DMS 273 (cell line): Measurements from ENCODE around the gene FOXK2.
"Not testable (repeated sequence)": the region's sequence is repeated elsewhere in the genome, so short reads cannot be mapped to it uniquely, and the experiment has no call there.

Experiments
- DNase-seq: peaks from one replicate; lab custom pipeline; 2025; ENCODE audit not compliant: unreplicated experiment; lab: John Stamatoyannopoulos, UW

FOXK2 gene

DNA sequence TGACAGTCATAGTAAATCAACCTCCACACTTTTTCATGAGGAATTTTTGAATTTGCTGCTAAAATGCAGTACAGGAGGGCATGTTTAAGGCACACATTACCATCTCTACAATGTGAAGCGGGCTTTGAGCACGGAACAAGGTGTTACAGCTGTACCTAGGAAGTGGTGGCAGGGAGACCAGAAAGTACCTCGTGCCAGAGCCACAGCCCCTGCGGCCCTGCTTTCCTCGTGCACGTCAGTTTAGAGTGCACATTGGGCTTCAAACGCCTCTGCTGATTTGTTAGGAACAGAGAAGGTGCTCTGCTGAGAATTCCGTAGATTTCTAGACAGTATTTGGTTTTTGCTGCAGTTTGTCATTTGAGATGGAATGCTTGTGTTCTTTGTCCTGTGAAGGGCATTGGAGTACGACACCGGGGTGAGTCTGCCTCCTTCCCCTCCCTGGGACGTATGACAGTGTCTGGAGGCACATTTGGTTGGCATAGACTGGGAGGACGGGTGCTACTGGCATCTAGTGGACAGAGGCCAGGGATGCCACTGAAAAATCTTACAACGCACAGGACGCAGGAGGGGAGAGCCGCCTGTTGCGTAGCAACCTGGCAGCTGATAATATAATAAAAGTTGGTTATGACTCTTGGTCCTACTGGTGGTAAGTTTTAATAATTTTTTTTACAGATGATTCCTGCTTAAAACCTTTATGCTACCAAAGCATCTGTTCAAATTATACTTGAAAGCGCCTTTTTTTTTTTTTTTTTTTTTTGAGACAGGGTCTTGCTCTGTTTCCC, 9.1 kb downstream of the FOXK2 start:
- DNase-seq = peak; percentile 82

DNA sequence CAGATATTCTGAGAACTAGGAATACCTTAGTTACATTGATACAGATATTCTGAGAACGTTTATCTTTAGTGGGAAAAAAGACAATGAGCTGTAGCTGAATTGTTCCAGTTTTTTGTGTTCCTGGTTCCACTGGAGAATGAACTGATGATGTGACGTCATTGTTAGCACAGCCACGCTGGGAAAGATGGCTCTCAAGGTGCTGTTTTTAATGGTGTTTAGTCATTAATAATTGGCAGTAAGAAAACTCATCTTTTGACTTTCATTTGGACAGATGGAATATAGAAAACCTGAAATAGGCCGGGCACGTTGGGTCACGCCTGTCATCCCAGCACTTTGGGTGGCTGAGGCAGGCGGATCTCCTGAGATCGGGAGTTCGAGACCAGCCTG, 10.4 kb downstream of the FOXK2 start:
- no peak for DNase-seq

DNA sequence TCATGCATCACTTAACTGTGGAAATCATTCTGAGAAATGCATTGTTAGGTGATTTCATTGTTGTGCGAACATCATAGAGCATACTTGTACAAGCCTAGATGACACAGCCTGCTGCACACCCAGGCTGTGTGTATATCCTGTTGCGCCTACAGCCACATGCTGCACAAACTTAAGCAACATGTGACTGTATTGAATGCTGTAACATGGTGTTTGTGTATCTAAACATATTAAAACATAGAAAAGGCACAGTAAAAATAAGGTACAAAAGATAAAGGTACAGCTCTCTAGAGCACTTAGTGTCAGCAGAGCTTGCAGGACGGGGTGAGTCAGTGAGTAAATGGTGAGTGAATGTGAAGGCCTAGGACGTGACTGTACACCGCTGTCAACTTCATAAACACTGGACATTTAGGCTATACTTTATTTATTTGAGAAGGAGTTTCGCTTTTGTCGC, 11.9 kb downstream of the FOXK2 start:
- no peak for DNase-seq

DNA sequence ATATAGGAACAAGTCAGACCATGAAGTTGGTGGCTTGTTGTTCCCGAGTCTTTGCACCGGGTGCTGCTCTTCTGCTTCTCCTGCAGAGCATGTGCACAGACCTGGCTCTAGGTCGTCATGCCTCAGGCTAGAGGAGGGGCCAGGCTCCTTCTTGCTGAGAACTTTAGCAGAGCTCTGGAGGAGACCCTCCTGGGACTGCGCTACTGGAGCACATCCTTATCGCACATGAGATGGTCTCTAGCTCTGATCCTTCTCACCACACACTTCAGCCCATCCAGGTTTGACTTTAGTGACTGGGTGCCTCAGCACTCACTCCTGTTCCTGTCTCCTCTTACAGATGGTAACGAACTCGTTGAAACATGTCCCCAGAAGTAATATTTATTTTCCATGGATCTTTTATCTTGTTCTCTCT, 14.9 kb downstream of the FOXK2 start:
- DNase-seq = peak; percentile 44

GRCh38 chr17:82536512-82537201, 17.1 kb downstream of the FOXK2 start:
- no peak for DNase-seq

DNA sequence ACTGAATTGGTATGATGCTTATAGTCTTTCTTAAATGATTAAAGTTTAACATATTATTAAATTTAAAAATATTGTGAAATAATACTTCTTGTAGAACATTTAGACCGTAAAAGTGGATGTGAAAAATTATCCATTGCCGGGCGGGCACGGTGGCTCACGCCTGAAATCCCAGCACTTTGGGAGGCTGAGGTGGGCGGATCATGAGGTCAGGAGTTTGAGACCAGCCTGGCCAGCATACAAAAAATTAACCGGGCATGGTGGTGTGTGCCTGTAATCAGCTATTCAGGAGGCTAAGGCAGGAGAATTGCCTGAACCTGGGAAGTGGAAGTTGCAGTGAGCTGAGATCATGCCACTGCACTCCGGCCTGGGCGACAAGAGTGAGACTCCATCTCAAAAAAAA, 17.7 kb downstream of the FOXK2 start:
- DNase-seq = not testable (repeated sequence)

- not testable (repeated sequence) for DNase-seq
Measured at GRCh38 chr17:82539076-82539475, 19.5 kb downstream of the FOXK2 start.

GRCh38 chr17:82542439-82542838, 22.9 kb downstream of the FOXK2 start:
- no peak for DNase-seq

GRCh38 chr17:82544431-82545070, 25.0 kb downstream of the FOXK2 start:
- no peak for DNase-seq

GRCh38 chr17:82545071-82545462, 25.5 kb downstream of the FOXK2 start:
- no peak for DNase-seq

GRCh38 chr17:82547981-82548380, 28.4 kb downstream of the FOXK2 start:
- no peak for DNase-seq

GRCh38 chr17:82548681-82549303, 29.3 kb downstream of the FOXK2 start:
- DNase-seq = peak; percentile 24

DNA sequence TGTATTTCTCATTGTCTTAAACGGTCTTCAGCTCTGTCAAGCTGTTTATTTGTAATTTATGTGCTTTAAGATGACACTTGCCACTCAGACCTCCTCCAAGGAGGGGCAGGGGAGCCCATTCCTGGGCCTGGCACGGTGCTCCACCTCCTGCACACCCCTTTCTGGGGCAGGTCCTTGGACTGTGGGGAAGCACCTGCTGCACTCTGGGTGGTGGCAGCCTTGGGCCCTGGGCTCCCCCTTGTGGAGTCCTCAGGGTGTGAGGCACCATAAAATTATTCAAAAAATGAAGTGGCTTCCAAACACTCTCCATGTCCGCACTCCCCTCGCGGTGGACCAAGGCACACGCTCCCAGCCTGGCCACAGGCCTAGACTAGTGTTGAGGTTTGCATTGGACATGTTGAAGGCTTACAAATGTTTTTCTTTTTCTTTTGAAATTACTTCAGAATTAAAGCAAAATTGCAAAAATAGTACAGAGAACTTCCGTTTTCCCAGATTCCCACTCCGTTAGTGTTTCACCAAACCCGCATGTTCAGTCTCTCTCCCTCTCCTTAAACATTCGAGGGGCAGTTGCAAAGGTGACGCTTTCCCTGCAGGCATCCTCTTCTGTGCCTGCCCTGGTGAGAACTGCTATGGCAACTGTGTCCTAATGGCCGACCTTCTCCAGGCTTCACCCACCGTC, 32.4 kb downstream of the FOXK2 start:
- DNase-seq = peak; percentile 86

DNA sequence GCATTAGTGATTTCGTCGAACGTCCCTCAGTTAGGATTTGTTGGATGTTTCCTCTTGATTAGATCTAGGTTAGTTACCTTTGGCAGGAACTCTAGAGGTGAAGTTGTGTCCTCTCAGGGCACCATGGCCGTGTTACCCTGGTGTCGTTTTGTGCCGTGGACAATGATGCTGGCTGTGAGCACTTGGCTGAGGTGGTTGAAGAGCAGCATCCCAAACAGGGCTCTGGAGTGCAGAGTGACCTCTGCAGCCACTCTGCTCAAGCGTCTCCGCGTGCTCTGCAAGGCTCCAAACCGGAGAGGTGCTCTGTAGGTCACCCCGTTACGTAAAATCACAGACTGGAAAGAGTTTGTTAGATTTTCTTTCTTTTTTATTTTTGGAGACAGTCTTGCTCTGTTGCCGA, 33.0 kb downstream of the FOXK2 start:
- DNase-seq = no peak

GRCh38 chr17:82553210-82553930, 33.8 kb downstream of the FOXK2 start:
- DNase-seq = no peak

DNA sequence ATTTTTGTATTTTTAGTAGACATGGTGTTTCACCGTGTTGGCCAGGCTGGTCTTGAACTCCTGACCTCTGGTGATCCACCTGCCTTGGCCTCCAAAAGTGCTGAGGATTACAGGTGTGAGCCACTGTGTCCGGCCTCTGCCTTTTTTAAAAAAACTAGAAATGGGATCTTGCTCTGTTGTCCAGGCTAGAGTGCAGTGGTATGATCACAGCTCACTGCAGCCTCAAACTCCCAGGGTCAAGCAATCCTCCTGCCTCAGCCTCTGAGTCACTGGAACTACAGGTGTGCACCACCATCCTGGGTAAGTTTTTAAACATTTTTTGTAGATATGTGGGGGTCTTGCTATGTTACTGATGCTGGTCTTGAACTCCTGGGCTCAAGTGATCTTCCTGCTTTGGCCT, 38.0 kb downstream of the FOXK2 start:
- DNase-seq = not testable (repeated sequence)

GRCh38 chr17:82559566-82560251, 40.2 kb downstream of the FOXK2 start:
- DNase-seq = peak; percentile 40

GRCh38 chr17:82560252-82560642, 40.7 kb downstream of the FOXK2 start:
- no peak for DNase-seq

DNA sequence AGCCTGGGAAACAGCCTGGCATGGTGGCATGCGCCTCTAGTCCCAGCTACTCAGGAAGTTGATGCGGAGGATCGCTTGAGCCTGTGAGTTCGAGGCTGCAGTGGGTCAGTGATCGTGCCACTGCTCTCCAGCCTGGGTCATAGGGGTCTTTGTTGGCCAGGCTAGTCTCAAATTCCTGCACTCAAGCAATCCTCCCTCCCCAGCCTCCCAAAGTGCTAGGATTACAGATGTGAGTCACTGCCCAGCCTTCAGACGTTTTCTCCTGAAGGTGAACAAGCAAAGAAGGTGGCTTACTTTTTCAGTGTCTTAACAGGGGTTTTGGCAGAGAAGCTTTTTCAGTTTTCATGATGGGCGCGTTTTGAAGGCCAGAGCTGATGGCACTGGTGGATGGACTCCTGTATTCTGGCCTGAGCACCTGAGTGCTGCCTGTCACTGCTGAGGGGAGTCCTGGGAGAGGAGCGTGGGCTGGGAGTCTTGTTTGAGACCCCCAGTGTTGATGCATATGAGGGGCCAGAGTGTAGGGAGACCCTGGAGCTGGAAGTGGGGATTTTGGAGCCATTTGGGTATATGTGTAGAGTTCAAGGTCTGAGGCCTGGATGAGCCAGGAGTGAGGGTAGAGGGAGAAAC, 41.4 kb downstream of the FOXK2 start:
- DNase-seq = no peak
